H9 (cell line): ENCODE data around the gene IGFBP7. TPM values are rescaled to one million over a fixed set of nuclear protein-coding genes. Genes with fewer than 3 reads are reported as not detected.

Source experiments
- DNase-seq: peaks from one replicate; pipeline ENCODE4 v3.0.0-alpha.2; 2017
- H2AFZ ChIP-seq: one replicate; pipeline ENCODE4 v1.6.1; 2013; ENCODE audit warnings: mild to moderate bottlenecking, low read length, control low read depth, moderate library complexity
- H2AK5ac ChIP-seq: 2 replicates; pipeline ENCODE4 v1.6.1; 2013; ENCODE audit warnings: low read length, control low read depth, mixed read lengths; ENCODE audit not compliant: insufficient read length
- H2BK120ac ChIP-seq: one replicate; pipeline ENCODE4 v1.6.1; 2013; ENCODE audit warnings: low read depth, mild to moderate bottlenecking, low read length, control low read depth, inconsistent platforms; ENCODE audit not compliant: poor library complexity, severe bottlenecking
- H2BK12ac ChIP-seq: 2 replicates; pipeline ENCODE4 v1.6.1; 2013; ENCODE audit warnings: low read length, control low read depth, mixed read lengths, low read depth; ENCODE audit not compliant: insufficient read length
- H2BK15ac ChIP-seq: 2 replicates; pipeline ENCODE4 v1.6.1; 2013; ENCODE audit warnings: low read depth, low read length, control low read depth
- H2BK20ac ChIP-seq: one replicate; pipeline ENCODE4 v1.6.1; 2013; ENCODE audit warnings: low read depth, mild to moderate bottlenecking, low read length, control low read depth, inconsistent platforms; ENCODE audit not compliant: poor library complexity, severe bottlenecking
- H2BK5ac ChIP-seq: 2 replicates; pipeline ENCODE4 v1.6.1; 2013; ENCODE audit warnings: low read length, control low read depth, mixed read lengths; ENCODE audit not compliant: insufficient read length
- H3K14ac ChIP-seq: 2 replicates; pipeline ENCODE4 v1.6.1; 2013; ENCODE audit warnings: low read length, control low read depth; ENCODE audit not compliant: insufficient read depth
- H3K18ac ChIP-seq: 2 replicates; pipeline ENCODE4 v1.6.1; 2013; ENCODE audit warnings: low read depth, mild to moderate bottlenecking, mixed read lengths, low read length, control low read depth; ENCODE audit not compliant: insufficient read length
- H3K23ac ChIP-seq: 2 replicates; pipeline ENCODE4 v1.6.1; 2013; ENCODE audit warnings: low read length, control low read depth, mixed read lengths, low read depth; ENCODE audit not compliant: insufficient read length
- H3K23me2 ChIP-seq: 2 replicates; pipeline ENCODE4 v1.6.1; 2013; ENCODE audit warnings: low read depth, mild to moderate bottlenecking, mixed read lengths, low read length, control low read depth; ENCODE audit not compliant: insufficient read length, poor library complexity, severe bottlenecking
- H3K27ac ChIP-seq: 2 replicates; pipeline ENCODE4 v1.5.1; 2013; ENCODE audit warnings: low read length, control low read depth, mixed read lengths, low read depth; ENCODE audit not compliant: insufficient read length
- H3K27me3 ChIP-seq: 2 replicates; pipeline ENCODE4 v1.6.1; 2013; ENCODE audit warnings: low read length, control low read depth, inconsistent platforms; ENCODE audit not compliant: insufficient read depth
- H3K4ac ChIP-seq: 2 replicates; pipeline ENCODE4 v1.6.1; 2013; ENCODE audit warnings: low read depth, mild to moderate bottlenecking, control low read depth, inconsistent platforms, low read length, moderate library complexity
- H3K4me1 ChIP-seq: 2 replicates; pipeline ENCODE4 v1.6.1; 2013; ENCODE audit warnings: low read length, control low read depth, inconsistent platforms; ENCODE audit not compliant: insufficient read depth
- H3K4me2 ChIP-seq: 2 replicates; pipeline ENCODE4 v1.6.1; 2013; ENCODE audit warnings: low read length, control low read depth, mixed read lengths; ENCODE audit not compliant: insufficient read length, insufficient read depth
- H3K56ac ChIP-seq: 2 replicates; pipeline ENCODE4 v1.6.1; 2013; ENCODE audit warnings: low read depth, mild to moderate bottlenecking, mixed read lengths, low read length, control low read depth; ENCODE audit not compliant: insufficient read length
- H3K79me1 ChIP-seq: 2 replicates; pipeline ENCODE4 v1.6.1; 2013; ENCODE audit warnings: low read depth, mild to moderate bottlenecking, moderate library complexity, low read length, control low read depth, inconsistent platforms; ENCODE audit not compliant: insufficient read depth, poor library complexity, severe bottlenecking
- H3K79me2 ChIP-seq: 2 replicates; pipeline ENCODE4 v1.6.1; 2013; ENCODE audit warnings: low read length, control low read depth, inconsistent platforms; ENCODE audit not compliant: insufficient read depth
- H3K9ac ChIP-seq: 2 replicates; pipeline ENCODE4 v1.6.1; 2013; ENCODE audit warnings: low read length, control low read depth, mixed read lengths; ENCODE audit not compliant: insufficient read length; ENCODE audit errors: extremely low read depth
- H3K9me3 ChIP-seq: one replicate; pipeline ENCODE4 v1.6.1; 2013; ENCODE audit warnings: low read depth, low read length, inconsistent platforms; ENCODE audit not compliant: control insufficient read depth
- H3T11ph ChIP-seq: one replicate; pipeline ENCODE4 v1.6.1; 2013; ENCODE audit warnings: mild to moderate bottlenecking, low read length, control low read depth, inconsistent platforms
- H4K20me1 ChIP-seq: one replicate; pipeline ENCODE4 v1.6.1; 2013; ENCODE audit not compliant: control insufficient read depth, insufficient read length, insufficient read depth
- H4K5ac ChIP-seq: 2 replicates; pipeline ENCODE4 v1.6.1; 2013; ENCODE audit warnings: low read depth, mild to moderate bottlenecking, mixed read lengths, low read length, control low read depth; ENCODE audit not compliant: insufficient read length
- H4K8ac ChIP-seq: replicated peaks from 2 replicates; pipeline ENCODE4 v1.6.1; 2013; ENCODE audit warnings: low read length, control low read depth, mixed read lengths, low read depth; ENCODE audit not compliant: insufficient read length
- H4K91ac ChIP-seq: 2 replicates; pipeline ENCODE4 v1.6.1; 2013; ENCODE audit warnings: low read depth, mild to moderate bottlenecking, moderate library complexity, mixed read lengths, low read length, control low read depth; ENCODE audit not compliant: insufficient read length
- H3K27ac Mint-ChIP-seq, 3 experiments: 2 replicates in 2 of 3; 3 replicates in 1 of 3; pipeline ENCODE4 v1.8.0; 2020 to 2021; ENCODE audit warnings: mixed read lengths in 3 of 3, mild to moderate bottlenecking in 1 of 3, moderate library complexity in 1 of 3
- H3K27me3 Mint-ChIP-seq: 2 replicates; pipeline ENCODE4 v1.8.0; 2021; ENCODE audit warnings: low read depth, mild to moderate bottlenecking, moderate library complexity, mixed read lengths
- H3K36me3 Mint-ChIP-seq, 3 experiments: 2 replicates in 2 of 3; 3 replicates in 1 of 3; pipeline ENCODE4 v1.8.0; 2020 to 2021; ENCODE audit warnings: low read depth in 3 of 3, mixed read lengths in 3 of 3; ENCODE audit not compliant: insufficient read depth in 1 of 3
- H3K4me1 Mint-ChIP-seq, 2 experiments: 2 replicates each; pipeline ENCODE4 v1.8.0; 2020; ENCODE audit warnings: mixed read lengths in 2 of 2
- H3K4me3 Mint-ChIP-seq, 2 experiments: 2 replicates in 1 of 2; 3 replicates in 1 of 2; pipeline ENCODE4 v1.8.0; 2020 to 2021; ENCODE audit warnings: mild to moderate bottlenecking in 2 of 2, mixed read lengths in 2 of 2, moderate library complexity in 1 of 2
- H3K9me3 Mint-ChIP-seq, 2 experiments: 2 replicates in 1 of 2; 3 replicates in 1 of 2; pipeline ENCODE4 v1.8.0; 2020; ENCODE audit warnings: mild to moderate bottlenecking in 2 of 2, mixed read lengths in 2 of 2, moderate library complexity in 1 of 2
- WGBS: extraction: QIAGEN DNeasy Blood & Tissue Kit; methylation state at CpG from one replicate; pipeline ENCODE4 v1.1.7; 2013; ENCODE audit warnings: missing lambda C conversion rate, low lambda C conversion rate, mixed read lengths; ENCODE audit not compliant: insufficient read length; ENCODE audit errors: extremely low coverage; 5-methylcytosine and 5-hydroxymethylcytosine counted together
- total RNA-seq: library from RNA; stranded (reverse); gene quantifications from 2 replicates; pipeline ENCODE4 v1.2.1, GENCODE V29; 2021
- TF ChIP-seq, protein P1 (sequence below): fragments of 200-600 bp; sonication (generic); conservative IDR thresholded peaks from 3 replicates; pipeline ENCODE4 v1.8.0; 2021; ENCODE audit warnings: antibody characterized with exemption, mild to moderate bottlenecking

The IGFBP7 gene
- total RNA-seq, 1 experiment from 2014 or later: 0.37 TPM

DNA sequence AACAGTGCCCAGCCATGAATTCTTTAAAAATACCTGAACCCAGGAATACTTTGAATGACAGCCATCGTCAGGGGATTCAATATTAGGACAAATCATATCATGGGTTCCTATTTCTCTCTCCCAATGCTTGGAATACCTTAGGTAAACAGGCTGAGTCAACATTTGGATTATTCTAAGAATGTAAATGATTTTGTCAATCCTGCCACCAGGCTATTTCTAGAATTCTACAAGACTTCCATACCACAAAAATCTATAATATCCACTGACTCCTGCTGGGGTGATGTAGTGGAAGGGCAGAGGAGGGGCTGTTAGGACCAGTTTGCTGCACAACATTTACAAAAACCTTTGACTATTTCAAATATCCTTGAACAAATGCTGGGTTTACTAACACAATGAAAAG, 65.2 kb downstream of the IGFBP7 start:
- peaks cover 0 to 7% (median 4%) of the 10 kb centered on the region in 3 experiments; a peak in 3 of 7 replicates for H3K36me3 Mint-ChIP-seq
- H2AFZ ChIP-seq: no peak overlapping the region
- H3K27ac ChIP-seq: no peak overlapping the region
- no peak overlapping the region for H2BK12ac ChIP-seq
- H2BK15ac ChIP-seq: no peak overlapping the region
- no peak overlapping the region for H3K9ac ChIP-seq
- no peak overlapping the region for H3K14ac ChIP-seq
- H3K79me2 ChIP-seq: no peaks in the 10 kb centered on the region
- H2BK20ac ChIP-seq: no peak overlapping the region
- WGBS: no CpG with 5 or more reads among the region's 1 CpG
- no peak overlapping the region for H3K56ac ChIP-seq
- no peak overlapping the region for H3K27ac Mint-ChIP-seq
- no peaks in the 10 kb centered on the region for H3K23me2 ChIP-seq
- H3K79me1 ChIP-seq: no peaks in the 10 kb centered on the region
- no peaks in the 10 kb centered on the region for H3K4me1 ChIP-seq
- H3K23ac ChIP-seq: no peak overlapping the region
- peaks cover 3% of the 10 kb centered on the region; the same call in 1 of the 2 replicates for H3K27me3 Mint-ChIP-seq
- H3K27me3 ChIP-seq: no peaks in the 10 kb centered on the region
- H4K8ac ChIP-seq: no peak overlapping the region
- H4K20me1 ChIP-seq: no peaks in the 10 kb centered on the region
- H3T11ph ChIP-seq: no peak overlapping the region
- TF ChIP-seq, protein P1, sequence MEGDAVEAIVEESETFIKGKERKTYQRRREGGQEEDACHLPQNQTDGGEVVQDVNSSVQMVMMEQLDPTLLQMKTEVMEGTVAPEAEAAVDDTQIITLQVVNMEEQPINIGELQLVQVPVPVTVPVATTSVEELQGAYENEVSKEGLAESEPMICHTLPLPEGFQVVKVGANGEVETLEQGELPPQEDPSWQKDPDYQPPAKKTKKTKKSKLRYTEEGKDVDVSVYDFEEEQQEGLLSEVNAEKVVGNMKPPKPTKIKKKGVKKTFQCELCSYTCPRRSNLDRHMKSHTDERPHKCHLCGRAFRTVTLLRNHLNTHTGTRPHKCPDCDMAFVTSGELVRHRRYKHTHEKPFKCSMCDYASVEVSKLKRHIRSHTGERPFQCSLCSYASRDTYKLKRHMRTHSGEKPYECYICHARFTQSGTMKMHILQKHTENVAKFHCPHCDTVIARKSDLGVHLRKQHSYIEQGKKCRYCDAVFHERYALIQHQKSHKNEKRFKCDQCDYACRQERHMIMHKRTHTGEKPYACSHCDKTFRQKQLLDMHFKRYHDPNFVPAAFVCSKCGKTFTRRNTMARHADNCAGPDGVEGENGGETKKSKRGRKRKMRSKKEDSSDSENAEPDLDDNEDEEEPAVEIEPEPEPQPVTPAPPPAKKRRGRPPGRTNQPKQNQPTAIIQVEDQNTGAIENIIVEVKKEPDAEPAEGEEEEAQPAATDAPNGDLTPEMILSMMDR: no peak
- H2BK120ac ChIP-seq: no peak overlapping the region
- no peak overlapping the region for H3K18ac ChIP-seq
- no peaks in the 10 kb centered on the region for H3K9me3 ChIP-seq
- H2AK5ac ChIP-seq: no peak overlapping the region
- H4K91ac ChIP-seq: no peak overlapping the region
- DNase-seq: no peak
- H3K4ac ChIP-seq: no peak overlapping the region
- no peak overlapping the region for H2BK5ac ChIP-seq
- no peak overlapping the region for H3K4me3 Mint-ChIP-seq
- H3K4me1 Mint-ChIP-seq: peaks cover 8 to 10% of the 10 kb centered on the region in 2 experiments
- H3K9me3 Mint-ChIP-seq: peaks cover 3 to 8% of the 10 kb centered on the region in 2 experiments; a peak in 4 of 5 replicates
- H3K4me2 ChIP-seq: no peak overlapping the region
- H4K5ac ChIP-seq: no peak overlapping the region
